Thyroid gland (tissue), 4 donors: Measurements from ENCODE around the gene YTHDC1.

ENCODE experiments used
- POLR2A ChIP-seq, 2 donors: fragments of 450-650 bp; IDR thresholded peaks; one replicate each; pipeline ENCODE4 v1.6.1; 2017; ENCODE audit warnings: antibody characterized with exemption in 2 of 2, mild to moderate bottlenecking in 2 of 2, moderate library complexity in 1 of 2
- TF ChIP-seq, protein P1 (sequence below), 6 experiments: fragments of 200-600 bp in 3 of 6; fragments of 450-650 bp in 3 of 6; sonication (generic) in 3 of 6; IDR thresholded peaks; one replicate each; pipeline ENCODE4 v1.5.1; 2016 to 2019; ENCODE audit warnings: antibody characterized with exemption in 6 of 6, mild to moderate bottlenecking in 2 of 6, inconsistent platforms in 1 of 6, moderate library complexity in 1 of 6

DNA sequence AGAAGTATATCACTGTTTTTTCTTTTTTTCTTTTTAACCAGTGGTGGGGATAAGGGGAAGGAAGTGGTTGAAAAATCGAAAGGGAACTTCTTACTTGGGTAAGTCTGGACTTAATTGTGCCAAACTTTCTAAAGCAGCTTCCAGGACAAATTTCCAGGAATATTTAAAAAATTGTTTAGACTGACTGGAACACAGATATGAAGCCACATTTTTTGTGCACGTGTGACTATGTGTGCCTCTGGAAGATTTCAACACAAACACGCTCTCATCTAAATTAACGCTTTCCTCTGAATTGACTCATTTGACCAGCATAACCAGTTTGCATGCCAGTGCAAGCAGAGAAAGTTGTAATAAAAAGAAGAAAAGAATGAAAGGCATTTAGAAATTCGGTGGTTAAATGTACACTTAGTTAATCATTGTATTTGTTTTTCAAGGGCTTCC lies 18.8 kb upstream of the YTHDC1 start:
- TF ChIP-seq, protein P1, sequence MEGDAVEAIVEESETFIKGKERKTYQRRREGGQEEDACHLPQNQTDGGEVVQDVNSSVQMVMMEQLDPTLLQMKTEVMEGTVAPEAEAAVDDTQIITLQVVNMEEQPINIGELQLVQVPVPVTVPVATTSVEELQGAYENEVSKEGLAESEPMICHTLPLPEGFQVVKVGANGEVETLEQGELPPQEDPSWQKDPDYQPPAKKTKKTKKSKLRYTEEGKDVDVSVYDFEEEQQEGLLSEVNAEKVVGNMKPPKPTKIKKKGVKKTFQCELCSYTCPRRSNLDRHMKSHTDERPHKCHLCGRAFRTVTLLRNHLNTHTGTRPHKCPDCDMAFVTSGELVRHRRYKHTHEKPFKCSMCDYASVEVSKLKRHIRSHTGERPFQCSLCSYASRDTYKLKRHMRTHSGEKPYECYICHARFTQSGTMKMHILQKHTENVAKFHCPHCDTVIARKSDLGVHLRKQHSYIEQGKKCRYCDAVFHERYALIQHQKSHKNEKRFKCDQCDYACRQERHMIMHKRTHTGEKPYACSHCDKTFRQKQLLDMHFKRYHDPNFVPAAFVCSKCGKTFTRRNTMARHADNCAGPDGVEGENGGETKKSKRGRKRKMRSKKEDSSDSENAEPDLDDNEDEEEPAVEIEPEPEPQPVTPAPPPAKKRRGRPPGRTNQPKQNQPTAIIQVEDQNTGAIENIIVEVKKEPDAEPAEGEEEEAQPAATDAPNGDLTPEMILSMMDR (IDR thresholded peaks at IDR 0.05) = no peak
- no peak for TF ChIP-seq POLR2A (IDR thresholded peaks at IDR 0.05)
